Activated naive CD8-positive, alpha-beta T cell treated with anti-CD3 and anti-CD28 coated beads, Interleukin-2, amount 10 ng/mL, durations not matched to agents 7 days and 5 days (primary cell): ENCODE results near the gene FAIM2. TPM values are rescaled to one million over a fixed set of nuclear protein-coding genes. Genes with fewer than 3 reads are reported as not detected.

Experiments
- ATAC-seq: fragments of 150-1000 bp; cut with Tn5 transposase; one replicate; pipeline ENCODE4 v1.10.0; 2021; ENCODE audit warnings: low read depth, moderate library complexity
- POLR2A ChIA-PET: fragments of 350-600 bp; sonication (Branson Sonifier 250); formaldehyde crosslinking; loops from one replicate; lab custom pipeline; 2021; ENCODE audit warnings: antibody characterized with exemption; lab: Charles Lee
- DNase-seq: peaks from one replicate; pipeline ENCODE4 v3.0.0; 2021
- H3K27ac Mint-ChIP-seq: one replicate; pipeline ENCODE4 v1.8.0; 2022; ENCODE audit warnings: mild to moderate bottlenecking, mixed read lengths
- H3K27me3 Mint-ChIP-seq: one replicate; pipeline ENCODE4 v1.8.0; 2022; ENCODE audit warnings: mild to moderate bottlenecking, moderate library complexity, mixed read lengths
- H3K36me3 Mint-ChIP-seq: one replicate; pipeline ENCODE4 v1.8.0; 2021; ENCODE audit warnings: mild to moderate bottlenecking, mixed read lengths
- H3K4me1 Mint-ChIP-seq: one replicate; pipeline ENCODE4 v1.8.0; 2021; ENCODE audit warnings: mixed read lengths
- H3K4me3 Mint-ChIP-seq: one replicate; pipeline ENCODE4 v1.8.0; 2022; ENCODE audit warnings: mild to moderate bottlenecking, moderate library complexity, mixed read lengths
- H3K9me3 Mint-ChIP-seq: one replicate; pipeline ENCODE4 v1.8.0; 2021; ENCODE audit warnings: mixed read lengths
- total RNA-seq, 2 experiments: library from RNA; stranded (reverse); gene quantifications; one replicate each; pipeline ENCODE4 v1.2.3, GENCODE V29; 2021

Gene FAIM2
- total RNA-seq, 2 experiments from 2014 or later, result 0.22 TPM; not detected in 1

DNA sequence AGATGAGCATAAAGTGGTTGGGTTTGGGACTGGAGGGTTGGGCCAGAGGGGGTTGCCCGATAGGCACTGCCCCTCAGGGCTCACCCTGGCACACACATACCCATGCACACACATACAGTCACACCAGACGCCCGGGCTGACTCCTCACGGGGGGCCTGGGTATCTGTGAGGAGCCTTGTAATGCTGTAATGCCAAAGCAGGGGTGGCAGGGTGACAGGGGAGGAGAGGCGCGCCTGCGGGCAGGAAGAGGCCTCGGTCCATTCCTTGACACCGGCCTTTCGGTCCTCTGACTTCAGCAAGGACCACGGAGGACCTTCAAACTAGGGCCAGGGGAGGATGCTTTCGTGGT is 375 bp downstream of the FAIM2 start:
- ATAC-seq, result peak; percentile 11
- peak overlapping the region; percentile 37 for H3K27ac Mint-ChIP-seq
- H3K9me3 Mint-ChIP-seq, result no peaks in the 10 kb centered on the region
- H3K36me3 Mint-ChIP-seq, result no peaks in the 10 kb centered on the region
- peaks cover 35% of the 10 kb centered on the region for H3K27me3 Mint-ChIP-seq
- peaks cover 13% of the 10 kb centered on the region for H3K4me1 Mint-ChIP-seq
- DNase-seq, result no peak
- POLR2A ChIA-PET, result no interaction called here
- peak overlapping the region; percentile 68 for H3K4me3 Mint-ChIP-seq

DNA sequence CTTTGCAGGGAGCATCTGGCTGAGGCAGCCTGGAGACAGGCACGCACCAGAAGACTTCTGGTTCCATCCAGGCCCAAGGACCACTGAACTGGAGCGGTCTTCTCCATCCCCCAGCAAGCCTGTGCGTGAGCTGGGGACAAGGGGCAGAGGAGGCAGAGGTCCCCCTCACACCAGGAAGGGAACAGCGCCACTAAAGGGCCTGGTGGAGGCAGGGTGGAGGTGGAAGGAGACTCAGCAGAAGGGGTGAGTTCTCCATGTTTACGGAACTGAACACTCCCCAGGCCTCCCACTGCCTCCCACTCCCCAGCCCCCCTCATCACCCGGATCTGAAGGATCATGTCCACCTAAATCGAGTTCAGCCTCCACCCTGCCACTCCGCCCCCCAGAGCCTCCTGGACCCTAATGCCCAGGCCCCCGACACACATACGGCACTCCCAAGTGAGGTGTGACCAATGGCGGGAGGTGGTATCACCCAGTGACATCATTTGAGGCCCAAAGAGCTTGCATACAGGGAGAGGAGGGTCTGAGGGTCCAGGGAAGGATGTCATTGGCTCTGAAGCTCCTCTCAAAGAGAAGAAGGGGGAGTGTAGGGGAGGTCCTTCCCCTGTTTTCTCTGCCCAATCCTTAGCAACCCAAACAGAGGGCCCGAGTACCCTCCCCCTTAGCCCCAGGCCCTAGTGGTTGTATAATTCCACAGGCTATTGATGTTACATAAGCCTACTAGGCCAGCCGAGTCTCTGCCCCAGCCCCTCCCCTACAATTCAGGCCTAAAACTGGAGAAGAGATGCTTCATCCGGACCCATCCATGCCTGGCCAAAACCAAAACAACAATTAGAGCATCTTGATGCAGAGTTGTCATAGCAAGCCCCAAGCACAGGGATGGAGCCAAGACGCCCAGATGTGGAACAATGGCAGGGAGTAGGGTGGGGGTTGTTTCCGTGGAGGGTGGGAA is 1.0 kb downstream of the FAIM2 start:
- Mint-ChIP-seq H3K27me3 (peaks cover 39% of the 10 kb centered on the region), H3K4me1 (peaks cover 13% of the 10 kb centered on the region), H3K4me3 (no peak overlapping the region), H3K36me3 (no peaks in the 10 kb centered on the region), H3K27ac (no peak overlapping the region), H3K9me3 (no peaks in the 10 kb centered on the region)
- ATAC-seq, result no peak
- DNase-seq, result no peak
- POLR2A ChIA-PET, result no interaction called here

DNA sequence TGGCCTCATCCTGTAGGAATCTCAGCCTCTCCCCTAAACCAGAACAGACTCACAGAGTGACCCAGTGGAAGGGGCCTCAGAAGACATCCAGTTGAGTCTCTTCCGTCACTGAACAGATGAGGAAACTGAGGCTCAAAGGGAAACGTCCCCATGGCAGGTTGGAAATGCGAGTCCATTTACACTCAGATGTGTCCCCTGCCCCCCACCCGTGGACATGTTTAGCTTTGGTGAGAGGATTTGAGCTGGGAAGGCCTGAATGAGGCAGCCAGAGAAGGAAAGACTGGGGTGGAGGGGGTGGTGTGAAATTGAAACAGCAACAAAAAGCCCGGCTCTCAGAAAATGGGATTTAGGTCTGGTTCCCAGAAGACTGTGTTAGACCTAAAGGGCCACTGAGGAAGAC is 1.7 kb downstream of the FAIM2 start:
- Mint-ChIP-seq H3K27ac (no peak overlapping the region), H3K27me3 (peaks cover 38% of the 10 kb centered on the region), H3K4me3 (no peak overlapping the region), H3K9me3 (no peaks in the 10 kb centered on the region), H3K4me1 (peaks cover 13% of the 10 kb centered on the region), H3K36me3 (no peaks in the 10 kb centered on the region)
- no peak for ATAC-seq
- DNase-seq, result no peak
- POLR2A ChIA-PET, result no interaction called here

DNA sequence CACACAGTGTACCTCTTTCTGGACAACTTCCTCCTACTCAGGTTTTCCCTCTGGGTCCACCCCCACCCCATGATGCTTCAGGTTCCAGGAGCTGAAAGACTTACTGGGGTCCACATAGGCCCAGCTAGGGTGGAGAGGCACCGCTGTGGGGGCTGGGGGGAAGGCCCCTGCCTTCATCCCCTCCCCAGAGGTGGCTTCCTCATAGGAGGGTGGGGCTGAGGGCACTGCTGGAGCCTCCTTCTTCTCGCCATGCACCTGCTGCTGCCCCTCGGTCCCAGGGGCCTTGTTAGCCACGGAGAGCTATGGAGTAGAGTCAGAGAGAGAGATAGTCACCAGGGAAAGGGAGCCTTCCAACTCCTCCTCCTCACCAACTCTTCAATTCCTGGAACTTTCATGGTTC is 2.7 kb downstream of the FAIM2 start:
- ATAC-seq, result no peak
- Mint-ChIP-seq H3K36me3 (no peaks in the 10 kb centered on the region), H3K4me3 (no peak overlapping the region), H3K27me3 (peaks cover 31% of the 10 kb centered on the region), H3K4me1 (peaks cover 13% of the 10 kb centered on the region), H3K9me3 (no peaks in the 10 kb centered on the region), H3K27ac (no peak overlapping the region)
- POLR2A ChIA-PET, result no interaction called here
- no peak for DNase-seq

DNA sequence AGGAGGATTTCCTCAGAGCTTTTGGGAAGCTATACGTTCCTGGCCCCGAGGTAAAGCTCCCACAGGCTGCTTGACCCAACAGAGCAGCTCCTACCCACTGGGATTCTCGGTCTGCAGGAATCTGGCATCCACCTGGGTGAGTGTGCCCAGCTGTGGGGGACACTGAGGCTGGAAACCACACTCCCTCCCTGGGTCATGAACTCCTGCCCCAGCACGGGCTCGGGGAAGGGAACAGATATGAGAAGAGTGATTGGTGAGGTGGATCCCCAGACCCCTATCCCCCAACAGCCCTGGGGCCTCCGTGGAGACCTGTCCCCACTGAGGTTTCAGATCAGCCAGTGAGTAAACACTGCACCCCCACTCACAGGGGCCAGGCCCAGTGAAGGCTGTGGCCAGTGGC is 3.3 kb downstream of the FAIM2 start:
- Mint-ChIP-seq H3K27me3 (peaks cover 25% of the 10 kb centered on the region), H3K4me3 (no peak overlapping the region), H3K9me3 (no peaks in the 10 kb centered on the region), H3K36me3 (no peaks in the 10 kb centered on the region), H3K27ac (no peak overlapping the region), H3K4me1 (peaks cover 13% of the 10 kb centered on the region)
- POLR2A ChIA-PET, result interaction anchor here (0.6 kb wide), 1 partner anchor 72 kb away, joined by 3 read pairs; the partner anchor contains the start of gene NCKAP5L
- ATAC-seq, result no peak
- DNase-seq, result no peak

DNA sequence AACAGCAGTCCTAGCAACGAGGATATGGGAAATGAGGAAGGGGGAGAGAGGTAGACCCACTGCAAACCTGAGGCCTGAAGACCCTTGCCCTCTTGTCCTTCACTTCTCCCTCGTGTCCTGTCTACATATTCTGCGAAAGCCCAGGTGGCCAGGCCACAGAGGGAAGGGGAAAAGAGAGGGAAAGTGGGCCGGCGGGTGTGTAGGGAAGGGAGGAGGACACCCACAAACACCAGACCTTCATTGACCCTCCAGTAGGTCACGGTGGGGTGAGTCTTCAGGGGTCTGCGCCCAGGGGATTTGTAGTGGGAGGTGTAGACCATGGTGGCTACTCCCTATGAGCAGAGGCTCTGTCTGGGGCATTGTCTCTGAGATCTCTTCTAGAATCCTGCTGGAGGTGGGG is 3.8 kb downstream of the FAIM2 start:
- ATAC-seq (no peak), DNase-seq (no peak)
- H3K9me3 Mint-ChIP-seq, result no peaks in the 10 kb centered on the region
- H3K27ac Mint-ChIP-seq, result no peak overlapping the region
- H3K4me1 Mint-ChIP-seq, result peaks cover 13% of the 10 kb centered on the region
- H3K4me3 Mint-ChIP-seq, result no peak overlapping the region
- peaks cover 25% of the 10 kb centered on the region for H3K27me3 Mint-ChIP-seq
- no peaks in the 10 kb centered on the region for H3K36me3 Mint-ChIP-seq
- POLR2A ChIA-PET, result no interaction called here

DNA sequence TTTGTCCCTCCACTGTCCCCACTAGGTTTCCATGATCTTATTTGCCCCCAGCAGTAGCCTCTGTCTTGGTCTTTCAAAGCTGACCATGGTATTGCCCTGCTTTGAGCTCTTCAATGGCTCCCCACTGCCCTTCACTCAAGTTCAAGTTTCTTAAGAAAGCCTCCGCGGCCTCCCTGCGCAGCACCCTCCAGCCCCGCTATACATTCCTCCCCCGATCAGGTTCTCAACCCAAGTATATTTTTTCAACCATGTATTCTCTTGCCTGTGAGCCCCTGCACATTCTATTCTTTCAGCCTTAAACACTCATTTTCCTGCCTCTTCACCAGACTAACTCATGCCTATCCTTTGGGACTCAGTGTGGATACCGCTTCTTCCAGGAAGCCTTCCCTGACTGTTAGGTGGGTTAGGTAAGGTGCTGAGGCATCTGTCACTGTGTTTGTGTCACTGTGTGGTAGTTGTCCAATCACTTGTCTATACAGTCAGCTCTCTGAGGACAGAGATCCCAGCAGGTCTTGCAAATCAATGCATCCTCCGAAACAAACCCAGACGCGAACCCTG is 4.3 kb downstream of the FAIM2 start:
- no peaks in the 10 kb centered on the region for H3K9me3 Mint-ChIP-seq
- no peaks in the 10 kb centered on the region for H3K36me3 Mint-ChIP-seq
- ATAC-seq, result no peak
- H3K27me3 Mint-ChIP-seq, result peaks cover 19% of the 10 kb centered on the region
- no peak for DNase-seq
- H3K4me3 Mint-ChIP-seq, result no peak overlapping the region
- POLR2A ChIA-PET, result no interaction called here
- H3K4me1 Mint-ChIP-seq, result peaks cover 9% of the 10 kb centered on the region
- no peak overlapping the region for H3K27ac Mint-ChIP-seq

DNA sequence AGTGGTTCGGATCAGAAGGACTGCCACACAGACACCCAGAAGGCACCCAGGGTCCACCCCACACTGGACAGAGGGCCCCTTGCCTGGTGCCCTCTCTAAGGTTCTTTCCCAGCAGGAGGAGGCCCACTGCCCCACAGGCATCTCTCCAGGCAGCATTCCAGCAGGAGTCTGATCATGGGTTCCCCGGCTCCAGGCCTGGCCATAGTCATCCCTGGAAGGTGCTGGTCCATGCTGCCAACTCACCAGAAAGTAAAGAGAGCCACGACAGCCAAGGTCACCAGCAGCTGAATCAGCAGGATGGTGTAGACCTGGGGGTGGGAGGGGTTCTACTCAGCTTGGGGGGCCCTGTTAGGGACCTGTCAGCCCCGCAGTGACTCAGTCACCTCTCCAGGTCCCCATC is 6.4 kb downstream of the FAIM2 start:
- Mint-ChIP-seq H3K4me1 (peaks cover 2% of the 10 kb centered on the region), H3K4me3 (no peak overlapping the region), H3K27me3 (peaks cover 15% of the 10 kb centered on the region), H3K9me3 (no peaks in the 10 kb centered on the region), H3K36me3 (no peaks in the 10 kb centered on the region), H3K27ac (no peak overlapping the region)
- POLR2A ChIA-PET, result no interaction called here
- no peak for DNase-seq
- no peak for ATAC-seq

DNA sequence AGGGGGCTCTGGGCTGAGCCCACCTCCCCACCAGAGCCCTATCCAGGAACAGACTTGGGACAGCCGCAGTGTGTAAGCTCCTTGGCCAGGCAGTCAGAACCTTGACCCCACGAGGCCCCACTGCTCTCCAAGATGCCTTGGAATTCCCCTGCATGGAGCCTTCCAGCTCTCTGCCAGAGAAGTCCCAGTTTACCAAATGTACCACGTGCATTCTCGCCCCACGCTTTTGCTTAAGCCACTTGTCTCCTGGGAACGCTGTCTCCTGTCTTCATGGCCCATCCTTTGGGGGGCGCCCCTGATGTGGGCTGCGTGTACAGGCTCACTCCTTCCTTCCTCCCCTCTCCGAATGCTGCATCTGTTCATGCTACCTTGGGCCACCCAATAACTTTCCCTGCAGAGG is 7.9 kb downstream of the FAIM2 start:
- POLR2A ChIA-PET, result no interaction called here

DNA sequence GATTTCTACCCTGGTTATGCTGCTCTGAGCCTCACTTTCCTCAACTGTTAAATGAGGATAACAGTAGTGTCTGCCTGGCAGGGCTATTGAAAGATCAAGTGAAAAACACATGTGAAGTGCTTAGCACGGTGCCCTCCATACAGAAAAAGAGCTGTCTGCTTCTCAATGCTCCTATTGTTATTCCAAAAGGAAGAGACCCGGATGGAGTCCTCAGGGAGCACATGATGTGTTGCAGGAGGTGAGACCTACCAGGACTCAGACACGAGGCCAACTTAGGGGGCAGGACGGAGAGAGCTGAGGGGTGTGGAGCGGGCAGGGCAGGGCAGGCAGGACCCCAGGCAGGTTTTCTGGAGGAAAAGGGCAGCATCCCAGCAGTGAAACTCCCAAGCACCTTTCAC is 8.9 kb downstream of the FAIM2 start:
- H3K4me1 Mint-ChIP-seq, result no peaks in the 10 kb centered on the region
- H3K27me3 Mint-ChIP-seq, result peaks cover 15% of the 10 kb centered on the region
- no peak overlapping the region for H3K27ac Mint-ChIP-seq
- H3K36me3 Mint-ChIP-seq, result no peaks in the 10 kb centered on the region
- H3K4me3 Mint-ChIP-seq, result no peak overlapping the region
- no peak for DNase-seq
- ATAC-seq, result no peak
- POLR2A ChIA-PET, result no interaction called here
- H3K9me3 Mint-ChIP-seq, result no peaks in the 10 kb centered on the region

More for the DNA sequence above, 7.9 kb downstream of the FAIM2 start:
- no peak for DNase-seq
- no peak for ATAC-seq
- H3K4me3 Mint-ChIP-seq, result no peak overlapping the region
- H3K27me3 Mint-ChIP-seq, result peaks cover 16% of the 10 kb centered on the region
- H3K27ac Mint-ChIP-seq, result no peak overlapping the region
- H3K36me3 Mint-ChIP-seq, result no peaks in the 10 kb centered on the region
- no peaks in the 10 kb centered on the region for H3K9me3 Mint-ChIP-seq
- H3K4me1 Mint-ChIP-seq, result peaks cover 1% of the 10 kb centered on the region

DNA sequence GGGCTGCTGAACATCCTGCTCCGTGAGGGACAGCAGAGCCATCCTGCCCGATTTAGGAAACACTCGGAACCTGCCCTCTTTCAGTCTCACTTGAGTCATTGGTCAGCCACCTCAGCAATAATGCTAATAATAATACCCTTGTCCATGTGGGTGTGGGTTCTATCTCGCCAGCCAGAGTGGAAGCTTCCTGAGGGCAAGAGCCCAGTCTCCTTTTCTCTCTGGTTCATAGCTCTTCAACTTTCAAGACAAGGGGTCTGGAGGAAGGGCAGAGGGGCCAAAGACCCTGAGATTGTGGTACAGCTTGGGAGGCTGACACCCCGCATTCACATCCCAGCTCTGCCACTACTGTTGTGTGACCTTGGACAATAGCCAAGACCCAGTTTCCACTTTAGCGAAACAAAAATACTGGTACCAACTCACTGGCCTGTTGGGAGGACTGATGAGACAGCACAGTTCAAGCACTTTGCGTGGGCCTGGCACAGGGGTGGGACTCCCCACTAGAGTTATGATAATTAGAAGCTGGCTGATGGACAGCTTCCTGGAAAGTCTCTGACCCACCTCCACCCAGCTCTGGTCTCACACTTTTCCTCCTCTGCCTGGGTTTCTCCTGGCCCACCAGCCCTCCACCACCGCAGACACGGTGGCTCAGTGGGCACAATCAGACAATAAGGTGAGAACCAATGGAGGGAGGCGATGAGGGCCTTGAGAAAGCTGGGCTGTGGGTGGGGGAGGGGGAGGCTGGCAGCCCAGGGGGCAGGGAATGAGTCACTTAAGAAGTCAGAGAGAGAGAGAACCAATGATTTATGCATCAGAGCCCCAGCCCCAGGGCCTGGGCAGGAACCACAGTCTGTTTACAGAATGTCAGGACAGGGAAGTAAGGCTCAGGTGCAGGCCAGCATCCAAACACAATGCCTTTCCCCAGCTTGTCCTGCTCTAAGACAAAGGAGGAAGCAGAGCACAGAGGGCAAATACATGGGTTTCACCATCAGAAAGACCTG is 9.6 kb downstream of the FAIM2 start:
- Mint-ChIP-seq H3K36me3 (no peaks in the 10 kb centered on the region), H3K4me3 (no peak overlapping the region), H3K27ac (no peak overlapping the region), H3K27me3 (peaks cover 13% of the 10 kb centered on the region), H3K4me1 (no peaks in the 10 kb centered on the region), H3K9me3 (no peaks in the 10 kb centered on the region)
- DNase-seq (no peak), ATAC-seq (no peak)
- POLR2A ChIA-PET, result no interaction called here

DNA sequence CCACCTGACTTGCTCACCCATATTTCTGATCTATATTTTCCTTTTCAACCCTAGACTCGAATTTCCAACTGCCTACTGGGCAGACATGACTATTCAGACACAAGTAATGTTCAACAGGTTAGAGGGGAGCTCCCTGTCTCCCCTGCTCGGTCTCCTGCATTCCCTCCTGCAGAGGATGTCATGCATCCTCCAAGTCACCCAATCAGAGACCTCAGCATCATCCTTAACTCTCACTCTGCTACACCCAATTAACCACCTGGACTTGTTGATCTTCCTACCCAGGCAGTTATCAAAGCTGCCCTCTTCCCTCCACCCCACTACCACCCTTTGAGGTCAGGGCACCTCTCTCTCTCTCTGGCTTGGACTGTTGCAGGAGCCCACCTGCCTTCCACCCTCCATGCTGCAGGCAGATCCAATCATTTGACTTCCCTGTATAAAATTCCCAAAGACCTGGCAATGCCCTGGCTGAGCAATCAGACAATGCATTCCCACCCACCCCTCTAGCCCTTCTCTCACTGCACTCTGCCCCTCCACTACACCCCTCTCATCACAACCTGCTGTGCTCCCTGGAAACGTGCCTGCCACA is 10.9 kb downstream of the FAIM2 start:
- H3K9me3 Mint-ChIP-seq, result no peaks in the 10 kb centered on the region
- H3K4me1 Mint-ChIP-seq, result no peaks in the 10 kb centered on the region
- DNase-seq, result no peak
- H3K36me3 Mint-ChIP-seq, result no peaks in the 10 kb centered on the region
- H3K27me3 Mint-ChIP-seq, result peaks cover 6% of the 10 kb centered on the region
- no peak for ATAC-seq
- H3K4me3 Mint-ChIP-seq, result no peak overlapping the region
- POLR2A ChIA-PET, result no interaction called here
- H3K27ac Mint-ChIP-seq, result no peak overlapping the region
